Bronchial epithelial cell (primary cell): ENCODE measurements around the gene GYPB. TPM values are rescaled to one million over a fixed set of nuclear protein-coding genes. Genes with fewer than 3 reads are reported as not detected.
"Not testable (repeated sequence)": the region's sequence is repeated elsewhere in the genome, so short reads cannot be mapped to it uniquely, and the experiment has no call there.

Experiments
- DNase-seq: peaks from one replicate; pipeline ENCODE4 v3.0.0-alpha.2; 2010; ENCODE audit warnings: low read depth
- FAIRE-seq: peaks from 2 replicates; lab custom pipeline; 2011; peaks lifted over from hg19 to GRCh38; lab: Jason Lieb, UNC
- H3K27me3 ChIP-seq: 2 replicates; pipeline ENCODE4 v1.5.1; 2011; ENCODE audit warnings: low read length; ENCODE audit not compliant: control insufficient read depth, insufficient read depth
- H3K36me3 ChIP-seq: 2 replicates; pipeline ENCODE4 v1.5.1; 2011; ENCODE audit warnings: low read length; ENCODE audit not compliant: control insufficient read depth, insufficient read depth
- H3K4me3 ChIP-seq: 2 replicates; pipeline ENCODE4 v1.5.1; 2011; ENCODE audit warnings: mild to moderate bottlenecking, low read depth, low read length, control low read depth
- total RNA-seq: library from RNA; depleted of rRNA; stranded (reverse); fragments of >200 nt; gene quantifications from 2 replicates; pipeline ENCODE4 v1.2.1, GENCODE V29; 2014
- TF ChIP-seq, protein P1 (sequence below): IDR thresholded peaks from 2 replicates; pipeline ENCODE4 v1.5.1; 2011; ENCODE audit warnings: mild to moderate bottlenecking, moderate library complexity, low read length, control low read depth, inconsistent platforms; ENCODE audit not compliant: insufficient read depth, severe bottlenecking

GYPB gene
- total RNA-seq, result not detected in 2 replicates

DNA sequence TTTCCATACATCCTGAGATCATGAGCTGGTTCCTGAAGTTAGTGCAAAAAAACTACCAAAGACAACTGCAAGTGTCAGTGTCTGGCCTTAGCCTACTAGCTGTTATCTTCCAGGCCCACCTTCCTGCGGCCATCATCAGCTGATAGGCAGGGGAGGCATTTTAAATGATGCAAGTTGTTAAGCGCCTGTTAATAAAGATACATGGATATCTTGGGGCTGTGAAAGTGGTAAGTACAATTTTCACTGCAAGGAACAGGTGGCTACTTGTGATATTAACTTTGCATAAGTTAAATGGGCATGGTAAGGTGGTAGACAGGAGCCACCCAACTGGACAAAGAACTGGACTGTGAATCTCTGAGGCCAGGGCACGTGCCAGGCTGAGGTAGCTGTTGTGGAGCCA, at the start of gene GYPB:
Gene GYPB, minus strand, starts transcription at position 104 of the 400 bp plus-strand sequence. Its CDS starts 93 bp downstream, at position 11.
- H3K4me3 ChIP-seq, DNase-seq, H3K27me3 ChIP-seq, FAIRE-seq, H3K36me3 ChIP-seq: not testable (repeated sequence)

DNA sequence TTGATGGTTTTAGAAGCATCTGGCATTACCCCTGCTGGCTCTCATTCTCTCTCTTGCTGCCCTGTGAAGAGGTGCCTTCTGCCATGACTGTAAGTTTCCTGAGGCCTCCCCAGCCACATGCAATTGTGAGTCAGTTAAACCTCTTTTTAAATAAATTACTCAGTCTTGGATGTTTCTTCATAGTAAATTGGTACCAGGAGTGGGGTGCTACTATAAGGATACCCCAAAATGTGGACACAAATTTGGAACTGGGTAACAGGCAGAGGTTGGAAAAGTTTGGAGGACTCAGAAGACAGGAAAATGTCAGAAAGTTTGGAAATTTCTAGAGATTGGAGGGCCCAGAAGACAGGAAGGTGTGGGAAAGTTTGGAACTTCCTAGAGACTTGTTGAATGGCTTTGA, 42.4 kb upstream of the GYPB start:
- H3K27me3 ChIP-seq, FAIRE-seq, H3K4me3 ChIP-seq, DNase-seq, H3K36me3 ChIP-seq: not testable (repeated sequence)

DNA sequence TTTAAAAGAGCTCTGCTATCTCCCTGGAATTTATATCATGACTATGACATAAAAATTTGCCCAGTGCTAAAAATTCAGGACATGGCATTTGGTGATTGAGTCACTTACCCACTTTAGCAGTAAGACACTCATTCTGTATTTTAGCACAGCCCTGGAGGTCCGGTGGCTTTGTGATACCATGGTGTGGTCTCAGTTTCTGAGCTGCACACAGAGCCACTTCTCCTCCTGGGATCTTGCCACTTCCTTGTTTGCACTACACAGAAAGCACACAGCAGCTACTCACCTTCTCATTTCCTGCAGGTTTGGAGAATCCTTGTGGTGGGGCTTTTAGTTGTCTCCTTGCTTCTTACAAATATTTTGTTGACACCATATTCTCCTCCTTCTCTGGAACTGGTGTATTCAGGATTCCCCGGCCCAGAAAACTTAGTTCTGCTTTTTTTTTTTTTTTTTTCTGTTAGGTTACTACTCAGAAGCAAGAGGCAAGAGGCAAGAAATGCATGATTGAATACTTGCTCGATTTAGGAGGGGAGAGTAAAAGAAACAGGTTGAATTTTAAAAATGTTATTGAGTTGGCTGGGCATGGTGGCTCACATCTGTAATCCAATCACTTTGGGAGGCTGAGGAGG, 41.2 kb upstream of the GYPB start:
- H3K4me3 ChIP-seq, H3K27me3 ChIP-seq, DNase-seq, H3K36me3 ChIP-seq, FAIRE-seq: not testable (repeated sequence)

DNA sequence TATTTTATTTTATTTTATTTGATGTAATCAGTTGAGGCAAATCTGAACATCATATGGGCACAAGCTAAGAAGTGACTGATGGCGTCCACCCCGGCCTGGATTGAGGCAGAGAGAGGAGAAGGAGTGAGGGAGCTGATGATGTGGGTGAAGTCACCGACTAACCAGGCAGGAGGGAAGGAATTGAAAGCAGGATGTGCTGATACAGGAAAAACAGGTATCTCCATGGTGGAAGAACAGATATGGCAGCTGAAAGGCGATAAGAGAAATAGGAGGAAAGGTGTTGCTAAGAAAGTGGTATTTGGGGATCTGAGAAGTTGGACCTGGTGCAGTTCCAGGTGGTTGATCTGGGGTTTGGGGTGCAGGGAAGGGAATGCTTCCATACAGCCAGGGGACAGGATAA, 37.6 kb upstream of the GYPB start:
- TF ChIP-seq, protein P1, sequence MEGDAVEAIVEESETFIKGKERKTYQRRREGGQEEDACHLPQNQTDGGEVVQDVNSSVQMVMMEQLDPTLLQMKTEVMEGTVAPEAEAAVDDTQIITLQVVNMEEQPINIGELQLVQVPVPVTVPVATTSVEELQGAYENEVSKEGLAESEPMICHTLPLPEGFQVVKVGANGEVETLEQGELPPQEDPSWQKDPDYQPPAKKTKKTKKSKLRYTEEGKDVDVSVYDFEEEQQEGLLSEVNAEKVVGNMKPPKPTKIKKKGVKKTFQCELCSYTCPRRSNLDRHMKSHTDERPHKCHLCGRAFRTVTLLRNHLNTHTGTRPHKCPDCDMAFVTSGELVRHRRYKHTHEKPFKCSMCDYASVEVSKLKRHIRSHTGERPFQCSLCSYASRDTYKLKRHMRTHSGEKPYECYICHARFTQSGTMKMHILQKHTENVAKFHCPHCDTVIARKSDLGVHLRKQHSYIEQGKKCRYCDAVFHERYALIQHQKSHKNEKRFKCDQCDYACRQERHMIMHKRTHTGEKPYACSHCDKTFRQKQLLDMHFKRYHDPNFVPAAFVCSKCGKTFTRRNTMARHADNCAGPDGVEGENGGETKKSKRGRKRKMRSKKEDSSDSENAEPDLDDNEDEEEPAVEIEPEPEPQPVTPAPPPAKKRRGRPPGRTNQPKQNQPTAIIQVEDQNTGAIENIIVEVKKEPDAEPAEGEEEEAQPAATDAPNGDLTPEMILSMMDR, result no peak
- no peaks in the 10 kb centered on the region for H3K36me3 ChIP-seq
- no peak overlapping the region for H3K4me3 ChIP-seq
- DNase-seq, result no peak
- H3K27me3 ChIP-seq, result no peaks in the 10 kb centered on the region
- no peak for FAIRE-seq

DNA sequence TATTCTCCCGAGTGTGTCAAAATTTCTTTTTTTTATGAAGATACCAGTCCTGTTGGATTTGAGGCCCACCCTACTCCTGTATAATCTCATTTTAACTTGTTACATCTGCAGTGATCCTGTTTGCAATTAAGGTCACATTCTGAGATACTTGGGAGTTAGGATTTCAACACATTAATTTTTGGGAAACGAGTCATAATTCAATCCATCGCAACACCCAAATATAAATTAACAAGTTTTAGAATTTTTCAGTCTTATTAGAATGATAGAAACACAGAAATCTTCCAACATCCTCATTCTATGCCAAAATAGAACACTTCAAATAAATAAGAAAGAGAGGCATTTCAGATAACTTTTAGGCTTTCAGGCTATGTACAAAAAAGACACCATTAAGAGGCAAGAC, 36.2 kb upstream of the GYPB start:
- H3K36me3 ChIP-seq, H3K27me3 ChIP-seq, DNase-seq, H3K4me3 ChIP-seq, FAIRE-seq: not testable (repeated sequence)

DNA sequence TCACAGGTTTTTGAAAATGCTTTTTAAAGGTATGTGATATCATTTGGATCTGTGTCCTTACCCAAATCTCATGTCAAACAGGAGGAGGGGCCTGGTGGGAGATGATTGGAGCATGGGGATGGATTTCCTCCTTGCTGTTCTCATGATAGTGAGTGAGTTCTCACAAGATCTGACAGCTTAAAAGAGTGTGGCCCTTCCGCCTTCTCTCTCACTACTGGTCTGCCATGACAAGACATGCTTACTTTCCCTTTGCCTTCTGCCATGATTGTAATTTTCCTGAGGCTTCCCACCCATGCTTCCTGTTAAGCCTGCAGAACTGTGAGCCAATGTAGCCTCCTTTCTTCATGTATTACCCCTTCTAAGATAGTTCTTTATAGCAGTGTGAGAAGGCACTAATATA, 32.3 kb upstream of the GYPB start:
- DNase-seq, result not testable (repeated sequence)

DNA sequence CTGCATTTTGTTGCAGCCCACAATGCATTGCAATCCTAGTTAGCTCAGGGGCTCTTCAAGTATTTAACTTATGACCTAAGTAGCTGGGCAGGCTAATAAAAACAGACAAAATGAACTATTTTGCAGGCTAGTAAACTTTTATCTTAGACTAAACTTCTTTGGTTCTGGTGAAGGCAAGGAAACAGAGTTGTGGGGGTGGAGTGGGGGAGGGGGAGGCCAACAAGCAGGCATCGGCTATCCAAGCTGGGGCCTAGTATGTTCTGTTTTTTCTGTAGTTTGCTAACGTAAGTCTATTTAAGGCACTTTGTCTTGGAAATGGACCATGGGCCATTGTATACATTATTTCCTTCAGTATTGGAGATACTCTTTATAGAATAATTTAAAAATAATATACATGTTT, 31.5 kb upstream of the GYPB start:
- H3K4me3 ChIP-seq, H3K27me3 ChIP-seq, DNase-seq, FAIRE-seq, H3K36me3 ChIP-seq: not testable (repeated sequence)

More for the DNA sequence above, 32.3 kb upstream of the GYPB start:
- not testable (repeated sequence) for H3K27me3 ChIP-seq, FAIRE-seq, H3K4me3 ChIP-seq, H3K36me3 ChIP-seq

DNA sequence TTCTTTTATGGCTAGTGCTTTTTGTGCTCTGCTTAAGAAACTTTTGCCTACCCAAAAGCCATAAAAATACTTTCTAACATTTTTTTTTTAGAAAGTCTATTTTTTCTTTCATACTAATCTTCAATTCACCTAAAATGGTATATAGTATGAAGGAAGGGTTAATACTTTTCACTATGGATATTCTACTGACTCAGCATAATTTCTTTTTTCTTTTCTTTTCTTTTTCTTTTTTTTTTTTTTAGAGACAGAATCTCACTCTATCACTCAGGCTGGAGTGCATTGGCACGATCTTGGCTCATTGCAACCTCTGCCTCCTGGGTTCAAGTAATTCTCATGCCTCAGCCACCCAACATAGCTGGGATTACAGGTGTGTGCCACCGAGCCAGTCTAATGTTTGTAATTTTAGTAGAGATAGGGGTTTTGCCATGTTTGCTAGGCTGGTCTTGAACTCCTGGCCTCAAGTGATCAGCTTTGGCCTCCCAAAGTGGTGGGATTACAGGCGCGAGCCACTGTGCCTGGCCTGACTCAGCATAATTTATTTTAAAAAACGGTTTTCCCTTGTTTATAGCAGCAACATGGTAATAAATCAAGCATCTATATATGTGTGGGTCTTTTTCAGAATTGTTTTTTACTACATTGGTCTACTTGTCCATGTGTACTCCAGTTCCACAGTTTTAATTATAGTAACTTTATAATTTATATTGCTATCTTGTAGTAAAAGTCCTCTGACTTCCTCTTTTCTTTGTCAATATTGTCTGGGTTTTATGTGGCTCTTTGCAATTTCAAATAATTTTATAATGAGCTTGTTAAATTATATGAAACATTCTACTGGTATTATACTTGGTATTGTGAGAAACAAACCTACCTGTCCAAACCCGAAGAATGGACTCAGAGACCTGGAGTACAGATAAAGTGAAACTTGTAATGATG, 30.6 kb upstream of the GYPB start:
- not testable (repeated sequence) for FAIRE-seq, H3K36me3 ChIP-seq, H3K27me3 ChIP-seq, DNase-seq, H3K4me3 ChIP-seq

DNA sequence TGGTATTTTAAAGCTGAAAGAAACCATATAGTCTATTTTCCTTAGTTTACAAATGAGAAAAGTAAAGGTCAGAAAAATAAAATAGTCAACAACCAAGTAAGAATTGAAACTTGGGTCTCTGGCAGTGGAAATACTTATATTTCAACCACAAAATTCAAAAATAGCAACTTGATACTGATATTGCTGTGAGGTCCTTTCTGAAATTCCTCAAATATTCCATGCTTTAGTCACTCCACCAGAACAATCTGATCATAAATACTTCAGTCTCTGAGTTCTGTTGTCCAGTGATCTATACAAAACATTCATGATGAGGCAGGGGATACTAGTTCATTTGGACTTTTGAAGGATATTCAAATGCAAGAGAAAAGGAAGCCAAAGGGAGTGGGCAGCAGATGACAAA, 25.8 kb upstream of the GYPB start:
- H3K36me3 ChIP-seq, H3K4me3 ChIP-seq, H3K27me3 ChIP-seq, FAIRE-seq, DNase-seq: not testable (repeated sequence)

DNA sequence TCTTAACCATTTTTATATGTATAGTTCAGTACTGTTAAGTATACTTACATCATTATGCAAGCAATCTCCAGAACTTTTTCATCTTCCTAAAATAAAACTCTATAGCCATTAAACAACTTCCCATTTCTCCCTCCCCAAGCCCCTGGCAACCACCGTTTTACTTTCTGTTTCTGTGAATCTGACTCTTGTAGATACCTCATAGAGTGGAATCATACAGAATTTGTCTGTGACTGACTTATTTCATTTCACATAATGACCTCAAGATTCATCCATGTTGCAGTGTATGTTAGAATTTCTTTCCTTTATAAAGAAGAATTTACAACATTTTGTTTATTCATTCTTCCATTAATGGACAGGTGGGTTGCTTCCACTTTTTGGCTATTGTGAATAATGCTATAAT, 13.4 kb upstream of the GYPB start:
- FAIRE-seq, H3K4me3 ChIP-seq, H3K27me3 ChIP-seq, DNase-seq, H3K36me3 ChIP-seq: not testable (repeated sequence)

DNA sequence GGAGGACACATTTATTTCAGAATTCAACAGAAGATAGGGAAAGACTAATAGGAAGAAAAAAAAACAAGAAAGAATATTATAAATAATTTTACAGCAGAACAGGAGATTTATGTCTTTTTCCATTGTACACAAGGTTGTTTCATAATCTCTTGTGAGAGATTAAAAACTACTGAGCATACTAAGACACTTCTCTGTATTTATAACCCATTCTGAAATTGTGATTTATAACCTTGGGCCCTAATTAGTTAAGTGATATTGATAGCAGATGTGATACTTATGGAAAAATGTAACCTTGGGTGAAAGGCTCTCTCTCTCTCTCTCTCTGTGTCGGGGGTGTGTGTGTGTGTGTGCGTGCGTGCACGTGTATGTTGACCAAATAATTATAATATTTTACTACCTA, 12.7 kb upstream of the GYPB start:
- H3K4me3 ChIP-seq, FAIRE-seq, H3K36me3 ChIP-seq, H3K27me3 ChIP-seq, DNase-seq: not testable (repeated sequence)

DNA sequence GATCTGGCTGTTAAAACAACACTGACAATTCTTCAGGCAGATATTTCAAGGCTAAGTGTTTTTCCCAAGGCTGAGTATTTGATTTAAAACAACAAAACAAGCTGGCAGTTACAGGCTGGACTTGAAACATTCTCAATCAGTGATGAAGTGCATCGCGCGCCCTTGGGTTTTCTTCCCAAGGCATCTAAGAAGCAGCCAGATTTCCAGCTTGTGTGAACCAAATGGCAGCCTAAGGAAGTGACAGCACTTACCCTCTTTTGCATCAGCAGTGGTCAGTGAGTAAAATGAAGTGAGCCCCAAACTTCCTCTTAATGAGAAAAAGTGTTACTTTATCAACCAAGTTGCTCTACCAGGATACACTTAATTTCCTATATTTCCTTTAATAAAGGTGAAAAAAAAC, 12.2 kb upstream of the GYPB start:
- not testable (repeated sequence) for FAIRE-seq

DNA sequence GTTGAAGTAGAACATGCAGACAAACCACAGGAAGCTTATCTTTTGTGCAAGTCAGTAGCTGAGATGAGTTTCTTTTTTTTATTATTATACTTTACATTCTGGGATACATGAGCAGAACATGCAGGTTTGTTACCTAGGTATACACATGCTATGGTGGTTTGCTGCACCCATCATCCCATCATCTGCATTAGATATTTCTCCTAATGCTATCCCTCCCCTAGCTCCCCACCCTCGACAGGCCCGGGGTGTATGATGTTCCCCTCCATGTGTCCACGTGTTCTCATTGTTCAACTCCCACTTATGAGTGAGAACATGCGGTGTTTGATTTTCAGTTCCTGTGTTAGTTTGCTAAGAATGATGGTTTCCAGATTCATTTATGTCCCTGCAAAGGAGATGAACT, 11.5 kb upstream of the GYPB start:
- not testable (repeated sequence) for FAIRE-seq, H3K36me3 ChIP-seq, H3K4me3 ChIP-seq, H3K27me3 ChIP-seq, DNase-seq

More for the DNA sequence above, 12.2 kb upstream of the GYPB start:
- H3K4me3 ChIP-seq, DNase-seq, H3K36me3 ChIP-seq, H3K27me3 ChIP-seq: not testable (repeated sequence)
